VCaP (cell line): Measurements from ENCODE around the gene MMP14.
A peak's percentile ranks its signal among the peaks of the same experiment; 100 is the strongest.

Experiments
- H3K27ac ChIP-seq: fragments of 450-650 bp; 2 replicates; pipeline ENCODE4 v1.5.1; 2017
- CTCF ChIP-seq: fragments of 450-650 bp; conservative IDR thresholded peaks from 2 replicates; pipeline ENCODE4 v1.5.1; 2017; ENCODE audit warnings: mild to moderate bottlenecking, moderate library complexity

MMP14 gene

GRCh38 chr14:22829661-22830442 lies 6.5 kb upstream of the MMP14 start, which contains the start of gene MRPL52:
MRPL52 (plus strand) TSS chr14:22829887; CDS start chr14:22829913, 26 bp downstream.
- no peak for TF ChIP-seq CTCF
- H3K27ac ChIP-seq = peak within 1 kb of the TSS; percentile 75

GRCh38 chr14:22830443-22831010 lies 5.9 kb upstream of the MMP14 start:
- peak overlapping the region; percentile 75 for H3K27ac ChIP-seq
- TF ChIP-seq CTCF = no peak

- no peak for TF ChIP-seq CTCF
- H3K27ac ChIP-seq = no peak overlapping the region
These were observed 880 bp upstream of the MMP14 start for GRCh38 chr14:22835505-22835904.

DNA sequence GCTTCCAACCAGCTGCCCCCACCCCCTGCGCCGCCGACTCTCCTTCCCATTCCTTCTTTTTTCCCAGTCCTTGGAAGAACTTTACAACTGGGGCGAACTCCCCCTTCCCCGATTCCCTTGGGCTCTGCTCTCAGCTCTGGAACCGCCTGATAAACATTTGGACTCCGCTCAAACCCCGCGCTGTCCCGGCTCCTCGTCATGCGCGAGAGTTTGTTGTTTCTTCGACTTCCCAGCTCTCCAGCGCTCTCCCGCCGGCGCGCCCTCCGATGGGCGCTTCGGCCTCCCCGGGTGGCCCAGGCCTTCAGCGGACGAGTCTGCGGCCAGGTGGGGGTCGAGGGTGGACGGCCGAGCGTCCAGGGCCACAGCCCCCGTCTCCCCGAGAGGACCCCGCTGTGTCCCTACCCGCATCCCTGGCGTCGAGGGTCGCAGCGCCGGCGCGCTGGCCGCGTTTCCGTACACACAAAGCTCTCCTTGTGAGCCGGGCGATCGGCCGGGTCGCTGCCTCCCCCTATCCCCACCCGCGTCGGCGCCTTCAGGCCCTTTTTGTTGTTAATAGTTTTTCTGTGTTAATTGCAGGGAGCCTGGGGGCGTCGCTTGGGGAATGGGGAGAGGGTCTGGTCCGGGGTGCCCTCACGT lies 847 bp downstream of the MMP14 start:
- peak overlapping the region; percentile 4; the same call in 1 of the 2 replicates for H3K27ac ChIP-seq
- TF ChIP-seq CTCF = 0 out of 2 replicates have a peak, but pooled peaks have one; percentile 8

GRCh38 chr14:22837750-22838538 lies 1.6 kb downstream of the MMP14 start:
- no peak for TF ChIP-seq CTCF
- no peak overlapping the region for H3K27ac ChIP-seq

DNA sequence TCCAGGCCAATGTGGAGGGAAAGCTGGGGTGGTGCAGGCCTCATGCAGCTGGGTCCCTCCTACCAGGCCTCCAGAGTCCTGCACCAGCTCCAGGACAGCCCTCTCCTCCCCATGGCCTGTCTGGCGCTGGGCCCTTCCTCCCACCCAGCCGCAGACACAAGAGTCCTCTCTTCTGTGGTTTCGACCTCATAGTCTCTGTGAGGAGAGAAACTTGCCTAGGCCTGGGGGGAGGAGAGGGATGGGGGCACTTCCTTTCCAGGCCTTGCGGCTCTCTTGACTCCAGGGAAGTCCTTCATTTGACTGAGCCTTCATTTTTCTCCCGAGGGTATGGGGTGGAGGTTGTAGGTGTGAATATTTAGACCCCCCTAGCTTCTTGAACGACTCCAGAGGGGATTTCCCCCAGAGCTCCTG lies 2.3 kb downstream of the MMP14 start:
- no peak overlapping the region for H3K27ac ChIP-seq
- TF ChIP-seq CTCF = no peak
